SIG-M5 treated with dmso at 0.1 percent for 504 hours (cell line): ENCODE results near the gene VRK1.

Experiments used
- DNase-seq: peaks from one replicate; lab custom pipeline; 2025; ENCODE audit not compliant: unreplicated experiment; lab: John Stamatoyannopoulos, UW

Gene VRK1

DNA sequence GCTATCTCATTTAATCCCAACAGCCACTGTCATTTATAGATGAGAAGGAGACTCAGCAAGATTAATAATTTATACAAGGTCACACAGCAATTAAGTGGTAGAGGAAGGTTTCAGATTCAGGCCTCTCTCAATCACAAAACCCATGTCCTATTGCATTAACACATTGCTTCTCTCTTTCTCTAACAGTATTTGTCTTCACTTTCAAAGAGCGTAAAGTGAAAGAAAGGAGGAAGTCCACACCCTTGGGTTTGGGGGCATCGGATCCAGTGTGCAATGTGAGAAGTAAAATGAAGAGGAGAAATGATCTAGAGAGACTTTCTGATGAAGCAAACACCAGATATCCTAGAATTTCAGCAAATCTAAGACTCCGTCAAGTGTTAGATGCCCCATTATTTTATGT lies 7.0 kb upstream of the VRK1 start:
- DNase-seq, result peak; percentile 52

DNA sequence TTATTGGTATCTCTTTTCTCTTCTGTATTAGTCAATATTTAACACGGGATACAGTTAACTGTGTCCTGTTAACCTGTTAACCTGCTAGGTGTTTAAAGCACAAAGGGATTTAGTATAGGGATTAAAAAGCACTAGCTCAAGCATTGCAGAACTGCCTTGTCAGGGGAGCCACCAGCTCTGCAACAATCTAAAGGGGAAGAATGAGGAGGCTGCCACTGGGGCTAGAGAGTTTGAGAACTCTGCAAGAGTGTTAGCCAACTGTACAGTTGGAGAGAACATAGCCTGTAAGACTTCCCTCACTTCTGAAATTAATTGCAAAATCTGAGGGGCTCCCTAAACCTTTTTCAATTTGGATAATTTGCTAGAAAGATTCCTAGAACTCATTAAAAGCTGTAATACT lies 6.5 kb upstream of the VRK1 start:
- peak; percentile 50 for DNase-seq

DNA sequence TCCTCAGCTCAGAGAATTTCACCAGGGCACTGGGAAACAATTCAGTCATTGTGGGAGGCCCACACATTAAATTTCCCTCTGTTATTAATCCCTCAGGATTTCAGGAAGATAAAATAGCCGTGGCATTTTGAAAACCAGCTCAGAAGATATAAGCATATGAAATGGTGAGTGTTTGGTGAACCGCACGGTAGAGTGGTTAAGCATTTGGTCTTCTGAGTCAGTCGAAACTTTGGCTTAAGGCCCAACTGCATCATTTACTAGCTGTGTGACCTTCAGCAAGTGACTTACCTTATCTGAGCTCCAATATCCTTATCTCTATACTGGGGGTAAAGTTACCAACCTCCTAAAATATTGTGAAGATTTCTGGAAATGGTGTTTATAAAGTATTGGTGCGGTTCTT lies 5.2 kb upstream of the VRK1 start:
- no peak for DNase-seq

DNA sequence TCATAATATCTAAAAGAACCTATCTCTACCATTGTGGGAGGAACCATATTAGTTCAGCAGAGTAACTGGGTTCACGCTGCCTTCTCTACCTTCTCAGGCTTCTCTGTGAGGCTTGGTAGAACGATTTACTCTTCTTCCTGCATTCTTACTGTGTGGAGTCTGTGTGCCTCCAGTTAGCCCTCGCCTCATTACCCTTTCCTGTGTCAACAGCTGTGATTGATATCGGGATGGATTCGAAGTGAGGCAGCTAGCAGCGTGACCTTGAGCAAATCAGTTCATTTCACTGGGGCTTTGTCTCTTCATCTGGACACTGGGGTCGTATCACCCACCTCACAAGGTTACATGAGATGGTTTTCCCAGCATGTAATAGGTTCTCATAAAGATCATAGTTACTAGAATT lies 4.6 kb upstream of the VRK1 start:
- DNase-seq, result no peak

DNA sequence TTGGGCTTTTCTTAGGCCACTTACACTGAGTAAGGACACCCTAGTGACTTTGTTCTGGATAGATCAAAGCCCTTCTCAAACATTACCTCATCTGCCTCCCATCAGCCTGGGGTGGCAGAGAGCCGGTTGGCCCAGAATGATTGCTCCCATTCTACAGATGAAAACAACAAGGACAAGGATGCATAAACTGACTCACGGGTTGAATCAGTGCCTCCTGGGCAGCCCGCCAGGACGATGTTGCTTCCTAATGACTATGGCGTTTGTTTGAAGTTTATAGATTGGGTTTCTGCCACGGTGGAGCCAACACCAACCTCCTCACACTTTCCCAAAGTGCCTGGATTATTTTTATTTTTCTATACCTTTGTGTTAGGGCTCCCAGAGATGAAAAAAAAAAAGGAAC lies 3.6 kb upstream of the VRK1 start:
- no peak for DNase-seq

DNA sequence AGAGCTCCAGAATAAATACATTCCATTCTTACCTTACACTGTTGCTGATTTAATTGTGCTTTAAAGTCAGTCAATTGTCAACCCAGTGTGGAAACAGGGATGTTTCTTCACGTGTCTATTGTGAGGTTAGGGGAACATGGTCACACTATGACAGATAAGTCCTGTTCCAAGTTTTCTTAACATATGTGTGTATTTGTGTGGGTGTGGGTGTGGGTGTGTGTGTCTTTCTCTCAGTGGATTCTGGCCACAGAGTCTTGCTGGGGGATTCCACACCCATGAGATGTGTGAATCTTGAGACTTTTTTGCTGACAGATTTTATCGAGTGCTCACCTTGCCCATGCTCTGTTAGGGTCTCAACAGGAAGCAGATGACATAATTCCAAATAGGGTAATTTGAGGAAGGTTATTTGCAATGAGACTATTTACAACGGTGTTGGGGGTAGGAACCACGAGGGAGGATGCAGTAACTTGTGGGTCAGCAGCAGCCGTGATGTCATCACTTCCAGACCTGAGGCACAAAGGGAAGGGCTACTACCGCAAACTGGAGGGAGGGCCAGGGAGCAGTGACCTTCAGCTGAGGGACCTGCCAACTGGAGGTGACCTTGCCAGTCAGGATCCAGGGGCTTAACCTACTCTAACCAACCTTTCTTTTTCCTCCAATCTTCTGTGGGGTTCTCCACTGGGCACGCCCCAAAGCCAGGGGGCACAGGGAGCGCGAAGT lies 1.9 kb upstream of the VRK1 start:
- no peak for DNase-seq

DNA sequence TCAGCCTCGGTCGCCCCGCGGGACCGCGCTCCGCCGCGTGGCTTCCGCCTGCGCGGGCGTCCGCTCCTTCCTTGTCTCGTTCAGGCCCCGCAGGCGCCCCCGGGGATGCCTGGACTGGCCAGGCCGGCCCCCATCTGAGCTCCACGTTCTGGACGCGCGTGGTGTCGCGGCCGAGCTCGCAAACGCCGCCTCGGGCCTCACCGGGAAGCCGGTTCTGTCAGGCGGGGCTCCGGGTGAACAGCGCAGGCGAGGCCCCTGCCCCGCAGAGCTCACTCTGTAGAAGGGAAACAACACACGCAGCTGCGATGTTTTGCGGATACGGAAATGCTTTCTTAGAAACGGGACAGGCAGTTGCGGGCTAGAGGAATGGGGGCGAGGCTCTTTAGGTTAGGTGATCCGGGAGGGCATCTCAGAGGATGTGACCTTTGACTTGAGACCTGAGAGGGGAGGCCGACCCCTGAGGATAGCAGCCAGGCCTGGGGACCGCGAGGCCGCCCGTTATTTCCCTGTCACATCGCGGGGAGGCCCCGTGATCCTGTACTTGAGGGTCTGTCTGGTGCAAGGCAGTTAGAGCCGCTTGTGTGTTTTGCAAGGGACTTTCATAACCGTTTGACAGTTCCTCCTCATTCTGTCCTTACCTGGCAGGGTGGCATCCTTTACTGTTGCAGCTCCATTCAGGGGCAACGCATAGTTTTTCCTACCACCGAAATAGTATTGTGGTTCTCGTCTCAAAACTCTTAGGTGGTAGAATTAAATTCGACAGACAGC lies 584 bp downstream of the VRK1 start:
- peak; percentile 56 for DNase-seq

DNA sequence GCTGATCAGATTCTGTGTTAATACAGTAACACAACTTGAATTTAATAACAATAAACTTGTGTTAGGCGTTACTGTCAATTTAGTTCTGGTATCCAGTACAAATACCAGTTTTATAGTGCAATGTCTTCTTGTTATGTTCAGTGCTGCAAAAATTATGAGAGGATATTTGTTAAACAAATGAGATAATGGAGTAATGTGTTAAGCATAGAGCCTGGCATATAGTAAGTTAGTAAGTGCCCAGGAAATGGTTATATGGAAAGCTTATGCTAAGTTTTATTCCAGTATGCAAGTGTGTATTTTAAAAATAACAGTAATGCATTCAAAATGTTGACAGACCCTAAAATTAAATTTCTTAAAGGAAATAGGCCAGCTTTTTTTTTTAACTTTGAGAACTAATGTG lies 1.8 kb downstream of the VRK1 start:
- no peak for DNase-seq

DNA sequence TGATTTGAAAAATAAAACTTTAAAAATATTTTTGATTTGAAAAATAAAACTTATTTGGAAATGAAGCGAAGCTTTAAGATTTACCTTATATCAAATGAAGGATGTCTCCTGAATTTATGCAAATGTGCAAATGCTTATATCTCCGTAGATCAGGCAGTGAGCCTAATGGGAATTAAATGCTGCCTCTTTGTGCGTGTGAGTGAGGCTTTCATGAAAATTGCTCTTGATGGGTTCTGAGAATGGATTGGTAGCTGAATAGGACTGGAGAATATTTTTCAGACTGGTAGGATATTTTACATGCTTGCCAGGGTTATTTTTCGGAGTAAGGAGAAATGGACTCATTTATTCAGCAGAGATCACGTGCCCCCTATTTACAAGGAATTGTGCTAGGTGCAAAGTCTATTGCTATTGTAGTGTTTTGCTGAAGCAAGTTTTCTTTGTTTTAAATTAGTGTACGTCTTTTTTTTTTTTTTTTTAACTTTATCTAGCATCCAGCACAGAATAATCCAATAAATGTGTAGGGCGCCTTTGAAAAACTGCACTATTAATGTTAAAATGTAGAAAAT lies 2.4 kb downstream of the VRK1 start:
- DNase-seq, result no peak

DNA sequence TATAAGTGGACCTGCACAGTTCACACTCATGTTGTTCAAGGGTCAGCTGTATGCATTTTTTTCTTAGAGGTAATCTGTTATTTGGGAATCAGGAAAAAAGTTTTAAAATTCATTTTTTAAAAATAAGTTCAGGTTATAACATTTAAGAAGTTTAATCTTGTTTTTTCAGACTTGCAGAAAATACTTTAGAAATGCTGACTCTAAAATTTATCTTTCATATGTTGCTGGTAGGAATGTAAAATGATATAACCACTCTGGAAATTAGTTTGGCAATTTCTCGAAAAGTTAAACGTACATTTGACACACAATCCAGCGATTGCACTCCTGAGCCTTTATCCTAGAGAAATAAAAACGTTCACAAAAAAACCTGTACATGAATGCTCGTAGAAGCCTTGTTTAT lies 4.7 kb downstream of the VRK1 start:
- DNase-seq, result no peak

DNA sequence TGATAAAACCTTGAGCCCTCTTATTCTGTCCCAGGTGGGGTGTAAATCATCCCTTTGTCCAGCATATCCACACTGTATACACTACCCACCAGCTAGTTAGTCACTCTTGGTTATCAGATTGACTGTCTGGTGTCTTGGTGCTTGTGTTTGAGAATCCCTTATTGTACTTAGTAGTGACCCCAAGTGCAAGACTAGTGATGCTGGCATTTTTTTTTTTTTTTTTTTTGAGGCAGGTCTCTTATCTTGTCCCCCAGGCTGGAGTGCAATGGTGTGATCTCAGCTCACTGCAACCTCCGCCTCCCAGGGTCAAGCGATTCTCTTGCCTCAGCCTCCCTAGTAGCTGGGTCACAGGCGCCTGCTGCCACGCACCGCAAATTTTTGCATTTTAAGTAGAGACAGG lies 5.8 kb downstream of the VRK1 start:
- no peak for DNase-seq

DNA sequence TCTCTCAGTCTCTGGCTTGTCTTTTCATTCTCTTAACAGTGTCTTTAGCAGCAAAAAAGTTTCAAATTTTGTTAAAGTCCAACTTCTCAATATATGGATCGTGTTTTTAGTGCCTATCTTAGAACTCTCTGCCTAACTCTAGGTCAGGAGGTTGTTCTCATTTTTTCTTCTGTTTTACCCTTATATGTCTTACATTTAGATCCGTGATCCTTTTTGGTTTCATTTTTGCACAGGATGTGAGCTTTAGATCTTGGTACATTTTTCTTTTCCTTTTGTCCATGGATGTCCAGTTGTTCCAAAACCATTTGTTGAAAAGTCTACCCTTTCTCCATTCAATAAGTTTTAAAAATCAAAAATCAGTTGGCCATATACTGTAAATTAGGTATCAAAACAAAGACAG lies 6.8 kb downstream of the VRK1 start:
- DNase-seq, result no peak

DNA sequence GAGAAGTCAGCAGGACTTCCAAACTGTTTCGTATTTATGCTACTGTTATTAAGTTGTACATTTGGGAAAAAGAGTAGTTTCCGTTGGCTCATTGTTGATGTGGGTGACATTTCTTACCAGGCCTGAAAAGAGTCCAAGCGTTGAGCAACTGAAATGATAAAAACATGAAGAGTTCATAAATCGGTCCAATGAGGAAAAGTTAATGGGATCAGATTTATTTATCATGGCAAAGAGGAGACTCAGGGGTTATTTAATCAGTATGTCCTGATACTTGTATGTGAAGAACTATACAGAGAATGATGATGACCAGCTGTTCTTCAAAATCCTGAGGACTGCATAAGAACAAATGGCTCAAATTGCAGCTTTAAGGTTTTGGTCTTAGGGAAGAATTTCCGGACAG lies 7.7 kb downstream of the VRK1 start:
- no peak for DNase-seq

DNA sequence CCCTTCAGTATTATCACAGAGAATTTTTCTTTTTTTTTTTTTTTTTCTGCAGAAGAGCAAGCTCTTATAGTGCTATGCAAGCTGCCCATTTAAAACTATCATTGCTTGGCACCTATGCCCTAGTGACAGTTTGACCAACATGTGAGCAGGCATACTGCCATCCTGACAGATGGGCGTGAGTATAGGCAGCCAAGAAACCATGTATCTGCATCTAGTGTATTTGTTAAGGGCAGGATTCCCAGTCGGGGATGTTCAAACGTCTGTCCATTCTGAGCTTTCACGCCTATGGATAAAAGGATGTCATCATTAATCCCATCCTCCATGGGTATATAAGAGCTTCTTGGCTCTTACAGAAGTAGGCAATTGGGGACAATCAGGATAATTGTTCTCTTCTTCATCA lies 8.8 kb downstream of the VRK1 start:
- no peak for DNase-seq

DNA sequence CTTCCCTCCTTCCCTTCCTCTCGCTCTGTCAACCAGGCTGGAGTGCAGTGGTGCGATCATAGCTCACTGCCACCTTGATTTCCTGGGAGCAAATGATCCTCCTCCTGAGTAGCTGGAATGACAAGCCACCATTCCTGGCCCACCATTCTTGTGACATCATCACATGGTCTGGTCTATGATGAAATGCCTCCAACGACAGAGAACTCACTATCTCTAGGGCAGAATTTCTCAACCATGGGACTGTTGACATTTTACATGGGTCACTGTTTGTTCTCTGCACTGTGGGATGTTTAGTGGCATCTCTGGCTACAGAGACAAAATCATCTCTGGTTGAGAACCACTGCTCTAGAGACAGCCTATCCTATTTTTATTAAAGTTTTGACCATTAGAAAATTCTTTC lies 9.7 kb downstream of the VRK1 start:
- peak; percentile 44 for DNase-seq

DNA sequence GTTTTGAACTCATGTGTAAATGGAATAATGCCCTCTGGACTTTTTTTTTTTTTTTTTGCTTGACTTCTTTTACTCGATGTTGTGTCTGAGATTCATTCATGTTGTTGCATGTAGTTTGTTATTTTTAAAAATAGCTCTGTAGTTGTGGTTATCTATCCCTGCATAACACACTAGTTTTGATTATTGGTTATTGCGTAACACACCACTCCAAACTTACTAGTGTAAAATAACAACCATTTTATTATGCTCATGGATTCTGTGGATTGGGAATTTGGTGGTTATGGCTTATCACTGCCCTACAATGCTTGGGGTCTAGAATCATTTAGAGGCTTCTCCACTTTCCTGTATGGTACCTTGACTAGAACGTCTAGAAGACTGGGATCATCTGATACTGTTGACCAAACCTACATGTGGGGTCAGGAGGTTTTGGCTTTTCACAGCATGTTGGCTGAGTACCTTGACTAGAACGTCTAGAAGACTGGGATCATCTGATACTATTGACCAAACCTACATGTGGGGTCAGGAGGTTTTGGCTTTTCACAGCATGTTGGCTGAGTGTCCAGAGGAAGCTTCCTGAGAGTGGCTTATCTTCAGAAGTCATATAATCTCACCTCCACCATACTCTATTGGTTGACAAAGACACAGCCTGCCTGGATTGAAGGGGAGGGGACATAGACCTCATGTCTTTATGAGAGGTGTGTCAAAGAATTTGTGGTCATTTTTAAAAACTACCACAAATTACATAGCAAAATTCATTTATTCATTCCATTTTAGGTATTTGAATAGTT lies 11.6 kb downstream of the VRK1 start:
- no peak for DNase-seq

DNA sequence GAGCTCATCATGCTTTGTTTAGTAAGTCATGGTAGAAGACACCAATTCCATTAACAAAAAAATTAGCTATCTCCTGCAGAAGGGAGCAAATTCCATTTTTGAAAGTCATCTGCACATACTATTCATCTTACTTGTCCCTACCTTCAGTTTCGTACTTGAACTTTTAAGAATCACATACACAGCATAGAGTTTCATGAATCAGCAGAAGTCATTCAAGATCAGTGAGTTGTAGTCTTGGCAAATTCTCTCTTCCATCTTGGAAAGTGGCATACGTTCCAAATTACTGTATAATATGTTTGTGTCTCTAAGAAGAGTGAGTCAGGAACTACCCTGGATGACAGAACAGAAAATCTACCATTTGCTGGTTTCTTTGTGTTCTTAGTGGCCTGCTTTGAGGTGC lies 14.1 kb downstream of the VRK1 start:
- DNase-seq, result no peak

DNA sequence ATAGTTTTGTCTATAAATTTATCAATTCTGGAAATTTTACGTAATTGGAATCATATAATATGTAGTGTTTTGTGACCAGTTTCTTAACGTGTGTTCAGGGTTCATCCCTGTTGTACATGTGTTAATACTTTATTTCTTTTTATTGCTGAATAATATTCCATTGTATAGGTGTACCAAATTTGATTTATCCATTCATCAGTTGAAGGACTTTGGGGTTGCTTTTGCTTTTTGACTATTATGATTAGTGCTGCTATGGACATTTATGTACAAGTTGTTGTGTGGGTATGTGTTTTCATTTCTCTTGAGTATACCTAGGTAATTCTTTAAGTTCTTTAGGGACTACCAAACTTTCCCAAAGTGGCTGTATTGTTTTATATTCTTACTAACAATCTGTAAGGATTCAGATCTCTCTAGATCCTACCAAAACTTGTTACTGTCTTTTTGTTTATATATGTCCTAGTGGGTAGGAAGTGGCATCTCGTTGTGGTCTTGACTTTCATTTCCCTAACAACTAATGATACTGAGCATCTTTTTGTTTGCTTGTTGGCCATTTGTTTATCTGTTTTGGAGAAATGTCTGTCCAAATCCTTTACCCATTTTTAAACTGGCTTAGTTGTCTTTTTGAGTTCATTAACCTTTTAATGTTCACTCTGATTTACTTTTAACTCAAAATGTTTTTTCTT lies 14.9 kb downstream of the VRK1 start:
- peak; percentile 7 for DNase-seq

DNA sequence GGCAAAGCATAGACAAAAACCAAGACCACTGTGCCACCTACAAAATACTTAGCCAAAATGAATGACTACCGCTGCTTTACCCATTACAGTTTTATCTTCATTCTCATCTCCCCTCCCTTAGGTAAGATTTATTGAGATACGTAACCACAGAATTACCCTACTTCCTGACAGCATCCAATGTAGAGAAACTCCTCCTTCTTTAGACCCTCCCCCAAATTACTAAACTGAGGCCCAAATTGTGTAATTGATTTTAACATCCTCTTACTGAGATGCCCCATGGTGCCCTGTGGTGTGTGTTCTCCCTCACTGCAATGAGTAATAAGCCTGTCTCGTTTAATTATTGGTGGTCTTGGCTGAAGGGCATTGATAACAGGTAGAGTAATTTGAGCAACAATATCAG lies 19.1 kb downstream of the VRK1 start:
- peak; percentile 81 for DNase-seq

DNA sequence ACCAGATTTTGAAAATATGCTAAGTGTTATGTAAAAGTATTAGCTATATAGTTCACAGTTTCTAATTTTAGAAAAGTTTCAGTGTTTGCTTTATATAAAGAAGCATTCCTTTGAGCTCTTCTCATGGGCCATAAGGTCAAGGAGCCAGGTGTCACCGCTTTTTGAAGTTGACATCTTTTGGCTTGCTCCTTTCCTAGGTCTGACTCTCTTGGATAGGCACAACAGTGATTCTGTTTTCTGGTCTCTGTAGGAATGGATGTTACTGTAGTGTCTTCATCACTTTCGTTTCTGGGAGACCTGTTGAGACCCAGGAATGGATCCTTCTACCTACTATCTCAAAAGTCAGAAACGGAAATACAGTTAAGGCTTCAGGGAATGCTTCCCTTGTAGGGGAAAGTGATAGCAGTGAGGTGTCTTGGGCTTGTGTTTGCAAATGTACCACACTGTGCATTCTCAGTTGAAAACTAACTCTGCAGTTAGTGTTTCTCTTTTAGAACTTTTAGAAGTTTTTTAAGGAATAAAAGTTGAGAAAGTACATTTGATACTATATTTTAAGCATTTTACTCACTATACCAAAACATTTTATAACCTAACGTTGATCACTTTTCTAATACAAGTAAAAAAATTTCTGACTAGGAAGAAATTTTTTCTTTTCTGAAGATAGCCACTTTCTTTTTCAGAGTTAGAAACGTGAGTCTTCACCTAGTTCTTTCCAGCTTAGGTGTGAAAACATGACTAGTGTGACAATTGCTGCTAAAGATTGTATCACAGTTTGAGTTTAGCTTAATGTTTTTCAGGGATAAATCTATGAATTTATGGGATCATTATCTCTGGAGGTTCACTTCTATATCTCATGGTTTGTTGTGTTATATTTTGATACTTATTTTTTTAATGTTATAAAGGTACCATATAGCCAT lies 20.8 kb downstream of the VRK1 start:
- DNase-seq, result no peak
